H9 (cell line): ENCODE measurements around the gene SLC6A7. TPM values are rescaled to one million over a fixed set of nuclear protein-coding genes. Genes with fewer than 3 reads are reported as not detected.

Experiments used
- DNase-seq: peaks from one replicate; pipeline ENCODE4 v3.0.0-alpha.2; 2017
- H2AFZ ChIP-seq: one replicate; pipeline ENCODE4 v1.6.1; 2013; ENCODE audit warnings: mild to moderate bottlenecking, low read length, control low read depth, moderate library complexity
- H2AK5ac ChIP-seq: 2 replicates; pipeline ENCODE4 v1.6.1; 2013; ENCODE audit warnings: low read length, control low read depth, mixed read lengths; ENCODE audit not compliant: insufficient read length
- H2BK120ac ChIP-seq: one replicate; pipeline ENCODE4 v1.6.1; 2013; ENCODE audit warnings: low read depth, mild to moderate bottlenecking, low read length, control low read depth, inconsistent platforms; ENCODE audit not compliant: poor library complexity, severe bottlenecking
- H2BK12ac ChIP-seq: 2 replicates; pipeline ENCODE4 v1.6.1; 2013; ENCODE audit warnings: low read length, control low read depth, mixed read lengths, low read depth; ENCODE audit not compliant: insufficient read length
- H2BK15ac ChIP-seq: 2 replicates; pipeline ENCODE4 v1.6.1; 2013; ENCODE audit warnings: low read depth, low read length, control low read depth
- H2BK20ac ChIP-seq: one replicate; pipeline ENCODE4 v1.6.1; 2013; ENCODE audit warnings: low read depth, mild to moderate bottlenecking, low read length, control low read depth, inconsistent platforms; ENCODE audit not compliant: poor library complexity, severe bottlenecking
- H2BK5ac ChIP-seq: 2 replicates; pipeline ENCODE4 v1.6.1; 2013; ENCODE audit warnings: low read length, control low read depth, mixed read lengths; ENCODE audit not compliant: insufficient read length
- H3K14ac ChIP-seq: 2 replicates; pipeline ENCODE4 v1.6.1; 2013; ENCODE audit warnings: low read length, control low read depth; ENCODE audit not compliant: insufficient read depth
- H3K18ac ChIP-seq: 2 replicates; pipeline ENCODE4 v1.6.1; 2013; ENCODE audit warnings: low read depth, mild to moderate bottlenecking, mixed read lengths, low read length, control low read depth; ENCODE audit not compliant: insufficient read length
- H3K23ac ChIP-seq: 2 replicates; pipeline ENCODE4 v1.6.1; 2013; ENCODE audit warnings: low read length, control low read depth, mixed read lengths, low read depth; ENCODE audit not compliant: insufficient read length
- H3K23me2 ChIP-seq: 2 replicates; pipeline ENCODE4 v1.6.1; 2013; ENCODE audit warnings: low read depth, mild to moderate bottlenecking, mixed read lengths, low read length, control low read depth; ENCODE audit not compliant: insufficient read length, poor library complexity, severe bottlenecking
- H3K27ac ChIP-seq: 2 replicates; pipeline ENCODE4 v1.5.1; 2013; ENCODE audit warnings: low read length, control low read depth, mixed read lengths, low read depth; ENCODE audit not compliant: insufficient read length
- H3K27me3 ChIP-seq: 2 replicates; pipeline ENCODE4 v1.6.1; 2013; ENCODE audit warnings: low read length, control low read depth, inconsistent platforms; ENCODE audit not compliant: insufficient read depth
- H3K4ac ChIP-seq: 2 replicates; pipeline ENCODE4 v1.6.1; 2013; ENCODE audit warnings: low read depth, mild to moderate bottlenecking, control low read depth, inconsistent platforms, low read length, moderate library complexity
- H3K4me1 ChIP-seq: 2 replicates; pipeline ENCODE4 v1.6.1; 2013; ENCODE audit warnings: low read length, control low read depth, inconsistent platforms; ENCODE audit not compliant: insufficient read depth
- H3K4me2 ChIP-seq: 2 replicates; pipeline ENCODE4 v1.6.1; 2013; ENCODE audit warnings: low read length, control low read depth, mixed read lengths; ENCODE audit not compliant: insufficient read length, insufficient read depth
- H3K56ac ChIP-seq: 2 replicates; pipeline ENCODE4 v1.6.1; 2013; ENCODE audit warnings: low read depth, mild to moderate bottlenecking, mixed read lengths, low read length, control low read depth; ENCODE audit not compliant: insufficient read length
- H3K79me1 ChIP-seq: 2 replicates; pipeline ENCODE4 v1.6.1; 2013; ENCODE audit warnings: low read depth, mild to moderate bottlenecking, moderate library complexity, low read length, control low read depth, inconsistent platforms; ENCODE audit not compliant: insufficient read depth, poor library complexity, severe bottlenecking
- H3K79me2 ChIP-seq: 2 replicates; pipeline ENCODE4 v1.6.1; 2013; ENCODE audit warnings: low read length, control low read depth, inconsistent platforms; ENCODE audit not compliant: insufficient read depth
- H3K9ac ChIP-seq: 2 replicates; pipeline ENCODE4 v1.6.1; 2013; ENCODE audit warnings: low read length, control low read depth, mixed read lengths; ENCODE audit not compliant: insufficient read length; ENCODE audit errors: extremely low read depth
- H3K9me3 ChIP-seq: one replicate; pipeline ENCODE4 v1.6.1; 2013; ENCODE audit warnings: low read depth, low read length, inconsistent platforms; ENCODE audit not compliant: control insufficient read depth
- H3T11ph ChIP-seq: one replicate; pipeline ENCODE4 v1.6.1; 2013; ENCODE audit warnings: mild to moderate bottlenecking, low read length, control low read depth, inconsistent platforms
- H4K20me1 ChIP-seq: one replicate; pipeline ENCODE4 v1.6.1; 2013; ENCODE audit not compliant: control insufficient read depth, insufficient read length, insufficient read depth
- H4K5ac ChIP-seq: 2 replicates; pipeline ENCODE4 v1.6.1; 2013; ENCODE audit warnings: low read depth, mild to moderate bottlenecking, mixed read lengths, low read length, control low read depth; ENCODE audit not compliant: insufficient read length
- H4K8ac ChIP-seq: replicated peaks from 2 replicates; pipeline ENCODE4 v1.6.1; 2013; ENCODE audit warnings: low read length, control low read depth, mixed read lengths, low read depth; ENCODE audit not compliant: insufficient read length
- H4K91ac ChIP-seq: 2 replicates; pipeline ENCODE4 v1.6.1; 2013; ENCODE audit warnings: low read depth, mild to moderate bottlenecking, moderate library complexity, mixed read lengths, low read length, control low read depth; ENCODE audit not compliant: insufficient read length
- H3K27ac Mint-ChIP-seq, 3 experiments: 2 replicates in 2 of 3; 3 replicates in 1 of 3; pipeline ENCODE4 v1.8.0; 2020 to 2021; ENCODE audit warnings: mixed read lengths in 3 of 3, mild to moderate bottlenecking in 1 of 3, moderate library complexity in 1 of 3
- H3K27me3 Mint-ChIP-seq: 2 replicates; pipeline ENCODE4 v1.8.0; 2021; ENCODE audit warnings: low read depth, mild to moderate bottlenecking, moderate library complexity, mixed read lengths
- H3K36me3 Mint-ChIP-seq, 3 experiments: 2 replicates in 2 of 3; 3 replicates in 1 of 3; pipeline ENCODE4 v1.8.0; 2020 to 2021; ENCODE audit warnings: low read depth in 3 of 3, mixed read lengths in 3 of 3; ENCODE audit not compliant: insufficient read depth in 1 of 3
- H3K4me1 Mint-ChIP-seq, 2 experiments: 2 replicates each; pipeline ENCODE4 v1.8.0; 2020; ENCODE audit warnings: mixed read lengths in 2 of 2
- H3K4me3 Mint-ChIP-seq, 2 experiments: 2 replicates in 1 of 2; 3 replicates in 1 of 2; pipeline ENCODE4 v1.8.0; 2020 to 2021; ENCODE audit warnings: mild to moderate bottlenecking in 2 of 2, mixed read lengths in 2 of 2, moderate library complexity in 1 of 2
- H3K9me3 Mint-ChIP-seq, 2 experiments: 2 replicates in 1 of 2; 3 replicates in 1 of 2; pipeline ENCODE4 v1.8.0; 2020; ENCODE audit warnings: mild to moderate bottlenecking in 2 of 2, mixed read lengths in 2 of 2, moderate library complexity in 1 of 2
- WGBS: extraction: QIAGEN DNeasy Blood & Tissue Kit; methylation state at CpG from one replicate; pipeline ENCODE4 v1.1.7; 2013; ENCODE audit warnings: missing lambda C conversion rate, low lambda C conversion rate, mixed read lengths; ENCODE audit not compliant: insufficient read length; ENCODE audit errors: extremely low coverage; 5-methylcytosine and 5-hydroxymethylcytosine counted together
- total RNA-seq: library from RNA; stranded (reverse); gene quantifications from 2 replicates; pipeline ENCODE4 v1.2.1, GENCODE V29; 2021
- TF ChIP-seq, protein P1 (sequence below): fragments of 200-600 bp; sonication (generic); conservative IDR thresholded peaks from 3 replicates; pipeline ENCODE4 v1.8.0; 2021; ENCODE audit warnings: antibody characterized with exemption, mild to moderate bottlenecking

Gene SLC6A7
- total RNA-seq, 1 experiment from 2014 or later: not detected

DNA sequence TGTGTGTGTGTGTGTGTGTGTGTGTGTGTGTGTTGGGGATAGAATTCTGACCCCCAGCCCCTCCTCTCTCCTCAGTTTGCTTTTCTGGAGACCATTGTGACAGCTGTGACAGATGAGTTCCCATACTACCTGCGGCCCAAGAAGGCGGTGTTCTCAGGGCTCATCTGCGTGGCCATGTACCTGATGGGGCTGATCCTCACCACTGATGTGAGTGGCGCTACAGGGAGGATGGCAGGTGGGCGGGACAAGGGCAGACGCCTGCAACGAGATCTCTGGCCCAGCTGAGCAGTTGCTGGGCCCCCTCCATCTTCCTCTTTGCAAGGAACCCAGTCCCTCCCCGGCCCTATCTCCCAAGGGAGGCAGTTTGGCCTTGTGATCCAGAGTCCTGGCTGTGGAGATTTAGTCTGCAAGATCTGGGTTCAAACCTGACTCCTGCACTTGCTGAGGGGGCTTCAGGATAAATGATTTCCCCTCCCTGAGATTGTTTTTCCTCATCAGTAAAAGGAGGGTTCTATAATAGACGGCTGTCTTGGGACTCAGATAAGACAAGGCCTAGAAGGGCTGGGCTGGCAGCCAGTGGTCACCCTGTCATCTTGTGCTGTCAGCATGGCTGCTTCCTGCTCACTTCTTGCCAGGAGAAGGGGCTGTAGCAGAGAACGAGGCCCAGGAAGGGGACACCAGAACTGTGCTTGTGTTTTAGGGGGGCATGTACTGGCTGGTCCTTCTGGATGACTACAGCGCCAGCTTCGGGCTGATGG is 14.1 kb downstream of the SLC6A7 start:
- no peak overlapping the region for H3K27ac Mint-ChIP-seq
- no peak overlapping the region for H3K4me3 Mint-ChIP-seq

More for the DNA sequence above, 14.1 kb downstream of the SLC6A7 start:
- peaks cover 30% of the 10 kb centered on the region for H3K27me3 Mint-ChIP-seq
- Histone ChIP-seq H4K5ac (no peak overlapping the region), H2BK20ac (no peak overlapping the region), H4K20me1 (no peaks in the 10 kb centered on the region), H4K8ac (no peak overlapping the region), H2AFZ (no peak overlapping the region), H2BK15ac (no peak overlapping the region), H3K18ac (no peak overlapping the region), H3T11ph (no peak overlapping the region), H2BK12ac (no peak overlapping the region), H3K79me1 (no peaks in the 10 kb centered on the region), H3K27ac (no peak overlapping the region), H3K56ac (no peak overlapping the region), H4K91ac (no peak overlapping the region), H3K23me2 (no peaks in the 10 kb centered on the region), H3K27me3 (peaks cover 3% of the 10 kb centered on the region; the same call in 1 of the 2 replicates), H3K4me1 (no peaks in the 10 kb centered on the region), H3K4ac (no peak overlapping the region), H2BK120ac (no peak overlapping the region), H3K9me3 (no peaks in the 10 kb centered on the region), H3K9ac (no peak overlapping the region), H2AK5ac (no peak overlapping the region), H3K23ac (no peak overlapping the region), H2BK5ac (no peak overlapping the region), H3K79me2 (no peaks in the 10 kb centered on the region), H3K14ac (no peak overlapping the region), H3K4me2 (no peak overlapping the region)
- WGBS: no CpG with 5 or more reads among the region's 12 CpGs
- TF ChIP-seq, protein P1, sequence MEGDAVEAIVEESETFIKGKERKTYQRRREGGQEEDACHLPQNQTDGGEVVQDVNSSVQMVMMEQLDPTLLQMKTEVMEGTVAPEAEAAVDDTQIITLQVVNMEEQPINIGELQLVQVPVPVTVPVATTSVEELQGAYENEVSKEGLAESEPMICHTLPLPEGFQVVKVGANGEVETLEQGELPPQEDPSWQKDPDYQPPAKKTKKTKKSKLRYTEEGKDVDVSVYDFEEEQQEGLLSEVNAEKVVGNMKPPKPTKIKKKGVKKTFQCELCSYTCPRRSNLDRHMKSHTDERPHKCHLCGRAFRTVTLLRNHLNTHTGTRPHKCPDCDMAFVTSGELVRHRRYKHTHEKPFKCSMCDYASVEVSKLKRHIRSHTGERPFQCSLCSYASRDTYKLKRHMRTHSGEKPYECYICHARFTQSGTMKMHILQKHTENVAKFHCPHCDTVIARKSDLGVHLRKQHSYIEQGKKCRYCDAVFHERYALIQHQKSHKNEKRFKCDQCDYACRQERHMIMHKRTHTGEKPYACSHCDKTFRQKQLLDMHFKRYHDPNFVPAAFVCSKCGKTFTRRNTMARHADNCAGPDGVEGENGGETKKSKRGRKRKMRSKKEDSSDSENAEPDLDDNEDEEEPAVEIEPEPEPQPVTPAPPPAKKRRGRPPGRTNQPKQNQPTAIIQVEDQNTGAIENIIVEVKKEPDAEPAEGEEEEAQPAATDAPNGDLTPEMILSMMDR: no peak
- H3K9me3 Mint-ChIP-seq: peaks cover 0 to 4% of the 10 kb centered on the region in 2 experiments; a peak in 2 of 5 replicates
- DNase-seq: no peak
- H3K4me1 Mint-ChIP-seq: peaks cover 8 to 20% of the 10 kb centered on the region in 2 experiments
- peaks cover 0 to 2% (median 0%) of the 10 kb centered on the region in 3 experiments; a peak in 1 of 7 replicates for H3K36me3 Mint-ChIP-seq
